ENCODE data around the gene DNAH7. TPM values are rescaled to one million over a fixed set of nuclear protein-coding genes. Genes with fewer than 3 reads are reported as not detected.

Gene DNAH7
- total RNA-seq, 1 experiment from 2014 or later: 0.09 TPM

DNA sequence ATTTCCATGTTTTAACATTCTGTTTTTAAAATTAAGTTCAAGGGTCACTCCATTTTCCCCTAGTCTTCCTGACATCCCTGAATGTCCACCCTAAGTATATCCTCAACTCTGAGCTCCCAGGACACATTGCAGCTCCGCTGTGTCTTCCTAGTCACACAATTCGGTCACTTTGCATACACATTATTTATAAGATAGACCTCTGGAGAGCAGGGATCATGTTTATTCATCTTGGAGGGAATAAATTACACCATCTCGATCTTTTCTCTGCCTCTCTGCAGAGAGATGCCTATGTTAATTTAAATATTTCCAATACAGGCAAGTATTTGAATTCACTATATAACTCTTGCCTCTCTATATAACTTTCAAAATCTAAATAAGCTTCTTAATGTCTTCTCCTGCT is 245.4 kb downstream of the DNAH7 start:
- Histone ChIP-seq H3K79me1 (ENCODE audit: insufficient read depth, low read depth, low read length, poor library complexity, severe bottlenecking) (no peaks in the 10 kb centered on the region), H2AK5ac (ENCODE audit: insufficient read length, low read length) (no peak overlapping the region), H3K23me2 (ENCODE audit: insufficient read length, low read depth, low read length, poor library complexity, severe bottlenecking) (no peaks in the 10 kb centered on the region), H2BK12ac (ENCODE audit: insufficient read length, low read depth, low read length) (no peak overlapping the region), H4K20me1 (ENCODE audit: control insufficient read depth, insufficient read depth, insufficient read length) (no peaks in the 10 kb centered on the region), H2BK20ac (ENCODE audit: low read depth, low read length, poor library complexity, severe bottlenecking) (no peak overlapping the region), H3K56ac (ENCODE audit: insufficient read length, low read depth, low read length) (no peak overlapping the region), H3K27me3 (ENCODE audit: insufficient read depth, low read length) (no peaks in the 10 kb centered on the region), H3K9ac (ENCODE audit: extremely low read depth, insufficient read length, low read length) (no peak overlapping the region), H3K4me2 (ENCODE audit: insufficient read depth, insufficient read length, low read length) (no peak overlapping the region), H3K23ac (ENCODE audit: insufficient read length, low read depth, low read length) (no peak overlapping the region), H3K9me3 (ENCODE audit: control insufficient read depth, low read depth, low read length) (no peaks in the 10 kb centered on the region), H4K5ac (ENCODE audit: insufficient read length, low read depth, low read length) (no peak overlapping the region), H2AFZ (ENCODE audit: low read length) (no peak overlapping the region), H3K4ac (ENCODE audit: low read depth, low read length) (no peak overlapping the region), H4K91ac (ENCODE audit: insufficient read length, low read depth, low read length) (no peak overlapping the region), H3K14ac (ENCODE audit: insufficient read depth, low read length) (no peak overlapping the region), H3T11ph (ENCODE audit: low read length) (no peak overlapping the region), H2BK15ac (ENCODE audit: low read depth, low read length) (no peak overlapping the region), H3K79me2 (ENCODE audit: insufficient read depth, low read length) (no peaks in the 10 kb centered on the region), H4K8ac (replicated peaks; ENCODE audit: insufficient read length, low read depth, low read length) (no peak overlapping the region), H2BK120ac (ENCODE audit: low read depth, low read length, poor library complexity, severe bottlenecking) (no peak overlapping the region), H3K18ac (ENCODE audit: insufficient read length, low read depth, low read length) (no peak overlapping the region), H2BK5ac (ENCODE audit: insufficient read length, low read length) (no peak overlapping the region), H3K27ac (ENCODE audit: insufficient read length, low read depth, low read length) (no peak overlapping the region), H3K4me1 (ENCODE audit: insufficient read depth, low read length) (no peaks in the 10 kb centered on the region)
- Mint-ChIP-seq H3K4me3 (no peak overlapping the region), H3K4me1 (peaks cover 0 to 4% of the 10 kb centered on the region in 2 experiments; a peak in 2 of 4 replicates), H3K36me3 (ENCODE audit: insufficient read depth in 1 of 3, low read depth in 3 of 3) (no peaks in the 10 kb centered on the region), H3K9me3 (no peaks in the 10 kb centered on the region), H3K27ac (no peak overlapping the region), H3K27me3 (ENCODE audit: low read depth) (no peaks in the 10 kb centered on the region)
- DNase-seq: no peak
- no CpG with 5 or more reads among the region's 3 CpGs for WGBS (ENCODE audit: extremely low coverage, insufficient read length, low lambda C conversion rate)
- TF ChIP-seq CTCF (conservative IDR thresholded peaks at IDR 0.05): no peak

Data from H9 (cell line).